Stomach smooth muscle (tissue), 2 donors: ENCODE measurements around the gene ANKRD34A.

Experiments used
- H3K27ac ChIP-seq: one replicate; pipeline ENCODE4 v1.7.0; 2013; ENCODE audit warnings: mild to moderate bottlenecking, low read length, inconsistent platforms
- H3K27me3 ChIP-seq, 2 donors: one replicate each; pipeline ENCODE4 v1.7.0; 2013; ENCODE audit warnings: low read length in 2 of 2; ENCODE audit not compliant: insufficient read depth in 2 of 2, control insufficient read depth in 1 of 2
- H3K36me3 ChIP-seq, 2 donors: one replicate each; pipeline ENCODE4 v1.7.0; 2013; ENCODE audit warnings: low read length in 2 of 2; ENCODE audit not compliant: control insufficient read depth in 2 of 2, insufficient read depth in 2 of 2
- H3K4me1 ChIP-seq: one replicate; pipeline ENCODE4 v1.7.0; 2013; ENCODE audit warnings: low read length; ENCODE audit not compliant: control insufficient read depth, insufficient read depth
- H3K4me3 ChIP-seq, 2 donors: one replicate each; pipeline ENCODE4 v1.7.0; 2013; ENCODE audit warnings: low read length in 2 of 2
- H3K9ac ChIP-seq, 2 donors: one replicate each; pipeline ENCODE4 v1.7.0; 2013; ENCODE audit warnings: low read length in 2 of 2, mild to moderate bottlenecking in 1 of 2
- H3K9me3 ChIP-seq, 2 donors: one replicate each; pipeline ENCODE4 v1.7.0; 2013; ENCODE audit warnings: low read length in 2 of 2; ENCODE audit not compliant: control insufficient read depth in 2 of 2
- donor health status: healthy.
- donor health status: Pancreatic carcinoma.

ANKRD34A gene

DNA sequence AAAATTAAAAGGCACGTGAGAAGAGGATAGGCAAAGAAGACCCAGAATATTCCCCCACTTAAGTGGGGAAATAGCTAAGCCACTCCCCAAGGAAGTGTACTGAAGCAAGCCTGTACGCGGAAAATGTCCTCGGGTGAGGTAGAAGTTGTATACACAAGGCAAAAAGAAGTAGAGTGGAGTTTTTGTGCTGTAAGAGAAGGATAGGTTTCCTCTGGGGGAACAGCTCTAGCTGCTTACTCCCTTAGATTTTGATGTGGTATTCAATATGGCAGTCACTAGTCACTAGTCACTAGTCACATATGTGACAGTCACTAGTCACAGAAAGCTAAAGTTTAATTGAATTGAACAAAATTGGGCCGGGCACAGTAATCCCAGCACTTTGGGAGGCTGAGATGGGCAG is 24.4 kb upstream of the ANKRD34A start:
- H3K27ac ChIP-seq, result no peak overlapping the region
- no peak overlapping the region for H3K4me3 ChIP-seq
- H3K9ac ChIP-seq, result no peak overlapping the region
- no peaks in the 10 kb centered on the region for H3K9me3 ChIP-seq
- H3K27me3 ChIP-seq, result no peaks in the 10 kb centered on the region
- peaks cover 14 to 19% of the 10 kb centered on the region in 2 donors for H3K36me3 ChIP-seq
- peaks cover 24% of the 10 kb centered on the region for H3K4me1 ChIP-seq

- Histone ChIP-seq H3K9me3 (no peaks in the 10 kb centered on the region), H3K9ac (no peak overlapping the region), H3K27me3 (no peaks in the 10 kb centered on the region), H3K27ac (no peak overlapping the region), H3K36me3 (peaks cover 6 to 10% of the 10 kb centered on the region in 2 donors), H3K4me3 (no peak overlapping the region), H3K4me1 (peaks cover 31% of the 10 kb centered on the region)
Observed at GRCh38 chr1:145987926-145988325, 23.6 kb upstream of the ANKRD34A start.

DNA sequence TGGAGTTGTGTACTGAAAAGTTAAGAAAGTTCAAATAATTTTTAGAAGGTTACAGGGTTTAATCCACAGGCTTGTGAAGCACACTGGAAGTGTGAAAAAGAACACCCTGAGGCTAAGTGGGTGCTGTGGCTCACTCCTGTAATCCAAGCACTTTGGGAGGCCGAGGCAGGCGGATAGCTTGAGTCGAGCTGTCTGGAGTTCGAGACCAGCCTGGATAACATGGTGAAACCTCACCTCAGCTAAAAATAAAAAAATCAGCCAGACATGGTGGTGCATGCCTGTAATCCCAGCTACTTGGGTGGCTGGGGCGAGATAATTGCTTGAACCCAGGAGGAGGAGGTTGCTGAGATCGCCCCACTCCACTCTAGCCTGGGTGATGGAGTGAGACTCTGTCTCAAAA is 22.2 kb upstream of the ANKRD34A start:
- H3K9me3 ChIP-seq, result no peaks in the 10 kb centered on the region
- H3K27ac ChIP-seq, result peak overlapping the region; percentile 94
- peak overlapping the region in 1 of 2 donors; percentile 36 for H3K9ac ChIP-seq
- peak overlapping the region in 1 of 2 donors; percentile 3 for H3K4me3 ChIP-seq
- no peaks in the 10 kb centered on the region for H3K36me3 ChIP-seq
- no peaks in the 10 kb centered on the region for H3K27me3 ChIP-seq
- peaks cover 37% of the 10 kb centered on the region for H3K4me1 ChIP-seq

DNA sequence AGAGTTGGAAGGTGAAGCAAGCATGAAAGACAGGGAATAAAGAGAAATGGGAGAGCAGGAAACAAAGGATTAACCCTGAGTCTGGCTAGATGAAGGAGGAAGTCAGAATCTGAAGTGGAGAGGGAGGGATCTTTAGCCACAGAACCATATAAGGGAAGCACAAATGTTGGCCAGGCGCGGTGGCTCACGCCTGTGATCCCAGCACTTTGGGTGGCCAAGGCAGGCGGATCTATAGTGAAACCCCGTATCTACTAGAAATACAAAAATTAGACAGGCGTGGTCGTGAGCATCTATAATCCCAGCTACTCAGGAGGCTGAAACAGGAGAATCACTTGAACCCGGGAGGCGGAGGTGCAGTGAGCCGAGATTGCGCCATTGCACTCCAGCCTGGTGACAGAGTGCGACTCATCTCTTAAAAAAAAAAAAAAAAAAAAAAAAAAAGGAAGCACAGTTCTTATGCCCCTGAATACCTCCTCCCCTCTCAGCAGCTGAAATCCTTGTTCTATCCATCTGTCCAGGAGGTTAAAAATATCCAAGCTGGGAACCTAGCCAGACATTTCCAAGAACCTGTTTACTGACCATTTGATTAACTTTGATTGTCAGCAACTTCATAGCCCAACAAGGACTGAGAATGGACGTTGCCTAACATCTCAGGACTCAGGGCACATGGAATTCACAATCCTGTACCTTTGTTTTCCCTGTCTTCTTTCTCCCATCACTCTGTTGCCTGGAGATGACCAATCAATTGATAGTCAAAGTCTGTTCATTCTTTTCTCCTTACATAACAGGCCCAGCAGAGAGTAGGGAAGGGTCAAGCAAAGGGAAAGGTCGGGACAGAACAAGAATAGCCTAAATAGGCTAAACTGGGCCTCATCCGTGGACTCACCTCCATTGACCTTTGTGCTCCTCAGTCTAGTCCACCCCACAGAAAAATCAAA is 21.4 kb upstream of the ANKRD34A start:
- peak overlapping the region; percentile 39 to 55 for H3K9ac ChIP-seq
- H3K4me1 ChIP-seq, result peaks cover 40% of the 10 kb centered on the region

GRCh38 chr1:145985129-145985501 is 20.7 kb upstream of the ANKRD34A start:
- no peaks in the 10 kb centered on the region for H3K27me3 ChIP-seq
- peaks cover 47% of the 10 kb centered on the region for H3K4me1 ChIP-seq
- peak overlapping the region; percentile 94 for H3K27ac ChIP-seq
- H3K9ac ChIP-seq, result peak overlapping the region; percentile 39 to 55
- H3K9me3 ChIP-seq, result no peaks in the 10 kb centered on the region
- peak overlapping the region in 1 of 2 donors; percentile 61 for H3K4me3 ChIP-seq
- no peaks in the 10 kb centered on the region for H3K36me3 ChIP-seq

More for the DNA sequence above, 21.4 kb upstream of the ANKRD34A start:
- H3K27me3 ChIP-seq, result no peaks in the 10 kb centered on the region
- peak overlapping the region in 1 of 2 donors; percentile 61 for H3K4me3 ChIP-seq
- H3K9me3 ChIP-seq, result no peaks in the 10 kb centered on the region
- H3K27ac ChIP-seq, result peak overlapping the region; percentile 94
- H3K36me3 ChIP-seq, result no peaks in the 10 kb centered on the region

DNA sequence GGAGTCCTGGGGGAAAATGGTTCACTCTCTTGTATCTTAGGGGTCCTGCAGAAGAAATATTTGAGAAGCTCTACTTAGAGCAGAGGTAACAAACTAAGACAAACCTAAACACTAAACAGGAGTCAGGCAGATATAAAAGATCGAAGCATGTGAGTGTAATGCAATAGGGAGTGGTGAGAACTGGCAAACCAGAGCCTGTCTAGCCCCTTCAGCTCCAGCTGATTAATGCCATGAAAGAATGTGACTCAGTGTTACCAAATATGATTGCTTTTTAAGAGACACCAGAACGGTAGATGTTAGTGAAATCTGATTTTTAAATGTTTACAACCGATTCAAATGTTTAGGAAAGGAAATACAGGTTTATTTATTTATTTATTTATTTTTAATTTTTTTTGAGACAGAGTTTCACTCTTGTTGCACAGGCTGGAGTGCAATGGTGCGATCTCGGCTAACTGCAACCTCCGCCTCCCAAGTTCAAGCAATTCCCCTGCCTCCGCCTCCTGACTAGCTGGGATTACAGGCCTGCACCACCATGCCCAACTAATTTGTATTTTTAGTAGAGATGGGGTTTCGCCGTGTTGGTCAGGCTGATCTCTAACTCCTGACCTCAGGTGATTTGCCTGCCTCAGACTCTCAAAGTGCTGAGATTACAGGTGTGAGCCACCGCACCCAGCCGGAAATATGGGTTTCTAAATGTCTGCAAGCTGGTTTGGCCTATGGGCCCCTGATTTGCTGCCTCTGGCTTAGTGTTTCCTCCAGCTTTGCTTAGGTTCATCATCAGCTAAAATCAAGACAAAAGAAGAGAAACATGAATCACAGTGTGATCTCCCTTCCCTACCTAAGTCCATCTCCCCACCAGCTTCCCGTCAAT is 19.8 kb upstream of the ANKRD34A start:
- H3K27me3 ChIP-seq, result no peaks in the 10 kb centered on the region
- no peak overlapping the region for H3K4me3 ChIP-seq
- peak overlapping the region; percentile 96 for H3K27ac ChIP-seq
- H3K36me3 ChIP-seq, result no peaks in the 10 kb centered on the region
- H3K9ac ChIP-seq, result peak overlapping the region in 1 of 2 donors; percentile 45
- H3K9me3 ChIP-seq, result no peaks in the 10 kb centered on the region
- H3K4me1 ChIP-seq, result peaks cover 55% of the 10 kb centered on the region

GRCh38 chr1:145983206-145983675 is 18.9 kb upstream of the ANKRD34A start:
- Histone ChIP-seq H3K9me3 (no peaks in the 10 kb centered on the region), H3K4me1 (peaks cover 65% of the 10 kb centered on the region), H3K36me3 (no peaks in the 10 kb centered on the region), H3K9ac (peak overlapping the region; percentile 45 to 51), H3K27me3 (no peaks in the 10 kb centered on the region), H3K4me3 (peak overlapping the region in 1 of 2 donors; percentile 29), H3K27ac (peak overlapping the region; percentile 96)

DNA sequence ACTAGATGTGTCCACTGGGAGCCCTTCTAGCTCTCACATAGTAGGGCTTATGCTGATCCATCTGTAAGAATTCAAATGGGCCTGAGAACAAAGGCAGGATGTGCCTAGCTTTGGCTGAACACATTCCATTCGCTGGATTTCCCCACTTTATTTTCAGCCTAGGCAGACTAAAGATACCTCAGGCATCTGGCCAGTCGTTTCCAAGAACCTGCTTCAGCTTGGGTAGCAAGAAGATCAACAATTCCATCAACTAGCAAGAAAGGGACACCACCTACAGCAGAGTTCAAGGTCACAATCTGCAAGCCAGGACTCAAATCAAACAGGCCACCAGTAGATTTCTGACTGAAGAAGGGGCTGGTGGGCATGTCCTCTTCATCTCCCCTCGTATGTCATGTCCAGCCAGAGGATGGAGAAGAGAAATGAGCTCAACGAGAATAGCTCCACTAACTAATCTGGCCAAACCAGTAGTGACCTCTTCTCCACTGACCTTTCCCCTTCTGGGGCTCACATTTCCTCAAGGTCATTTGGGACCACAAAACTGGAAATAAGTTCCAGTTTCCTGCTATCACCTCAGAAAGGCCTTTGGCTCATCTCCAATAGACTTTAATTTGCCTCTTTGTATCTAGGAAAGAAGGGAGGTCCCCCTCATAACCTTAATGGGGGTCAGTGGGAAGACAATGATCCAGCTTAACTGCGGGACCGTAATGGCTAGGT is 17.8 kb upstream of the ANKRD34A start:
- no peaks in the 10 kb centered on the region for H3K9me3 ChIP-seq
- H3K9ac ChIP-seq, result peak overlapping the region in 1 of 2 donors; percentile 22
- H3K4me1 ChIP-seq, result peaks cover 76% of the 10 kb centered on the region
- peak overlapping the region in 1 of 2 donors; percentile 29 for H3K4me3 ChIP-seq
- peak overlapping the region; percentile 96 for H3K27ac ChIP-seq
- no peaks in the 10 kb centered on the region for H3K27me3 ChIP-seq
- no peaks in the 10 kb centered on the region for H3K36me3 ChIP-seq

DNA sequence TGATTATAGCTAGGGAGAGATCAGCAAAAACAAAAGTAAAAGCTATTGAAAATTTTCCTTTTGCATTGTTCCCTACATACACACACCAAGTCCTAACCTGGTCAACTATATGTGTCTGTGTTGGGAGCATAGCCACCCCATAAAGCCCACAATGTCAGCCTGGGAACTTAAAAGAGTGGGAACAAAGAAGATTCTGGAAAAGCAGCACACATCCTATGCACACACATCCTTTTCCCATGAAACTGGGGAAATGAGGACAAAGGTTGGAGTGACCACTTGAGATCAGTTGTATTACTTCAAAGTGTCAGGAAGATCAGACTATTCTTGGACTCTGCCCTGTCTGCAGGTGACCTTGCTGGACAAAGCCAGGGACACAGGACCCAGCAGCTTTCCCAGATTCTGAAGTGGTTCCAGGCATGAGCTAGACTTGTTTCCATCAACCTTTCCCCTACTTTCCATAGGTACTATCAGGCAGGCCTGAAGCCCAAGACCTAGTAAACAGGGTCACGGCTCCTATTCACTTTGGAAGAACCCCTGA is 16.2 kb upstream of the ANKRD34A start:
- Histone ChIP-seq H3K27me3 (no peaks in the 10 kb centered on the region), H3K27ac (peak overlapping the region; percentile 96), H3K9me3 (no peaks in the 10 kb centered on the region), H3K9ac (peak overlapping the region; percentile 61 to 80), H3K36me3 (peaks cover 0 to 3% of the 10 kb centered on the region in 2 donors), H3K4me3 (peak overlapping the region in 1 of 2 donors; percentile 68), H3K4me1 (peaks cover 68% of the 10 kb centered on the region)
